Myocyte (in vitro differentiated cells): ENCODE results near the gene CBX4. TPM values are rescaled to one million over a fixed set of nuclear protein-coding genes. Genes with fewer than 3 reads are reported as not detected.

Experiments
- DNase-seq: peaks from one replicate; pipeline ENCODE4 v3.0.0-alpha.2; 2012; ENCODE audit warnings: low read depth
- total RNA-seq: library from RNA; depleted of rRNA; stranded (reverse); fragments of >200 nt; gene quantifications from 2 replicates; pipeline ENCODE4 v1.2.3, GENCODE V29; 2014

CBX4 gene
- total RNA-seq, 1 donor from 2014 or later, result 14.1 TPM

DNA sequence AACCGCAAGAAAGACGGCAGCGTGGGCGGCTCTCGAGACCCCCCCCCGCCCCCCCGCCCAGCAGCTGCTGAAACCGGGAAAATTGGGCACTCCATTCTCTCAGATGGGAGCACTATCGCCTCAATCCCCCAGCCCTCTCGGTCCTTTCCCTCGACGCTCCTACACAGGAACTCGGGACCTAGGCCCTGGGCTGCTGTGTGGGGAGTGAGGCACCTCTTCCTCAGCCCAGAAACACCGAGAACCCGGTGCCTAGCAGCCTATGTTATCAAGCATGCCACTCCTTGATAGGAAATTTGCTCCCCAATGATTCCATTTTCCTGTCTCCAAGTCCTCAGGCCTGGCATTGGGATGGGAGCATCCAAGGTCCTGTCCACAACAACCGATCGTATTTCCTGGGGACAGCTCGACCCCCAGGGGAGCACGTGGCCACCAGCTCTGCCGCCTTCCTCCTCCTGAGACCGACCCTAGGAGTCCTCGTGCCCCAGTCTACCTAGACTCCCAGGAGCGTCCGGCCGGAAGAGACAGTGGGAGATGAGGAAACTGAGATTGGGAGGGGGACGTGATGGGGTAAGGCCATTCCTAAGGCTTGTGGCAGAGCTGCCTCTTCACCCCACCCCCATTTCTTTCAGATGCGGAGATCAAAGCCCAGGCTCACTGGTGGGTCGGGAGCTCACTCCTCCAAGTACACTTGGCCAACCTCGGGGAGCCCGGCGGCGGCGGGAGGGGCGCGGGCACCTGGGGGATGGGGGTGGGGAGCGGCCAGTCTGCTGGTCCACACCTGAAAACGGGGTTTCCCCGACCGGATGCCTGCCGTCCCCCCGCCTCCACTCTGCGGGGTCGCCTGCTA, 24.9 kb downstream of the CBX4 start:
- DNase-seq, result no peak

DNA sequence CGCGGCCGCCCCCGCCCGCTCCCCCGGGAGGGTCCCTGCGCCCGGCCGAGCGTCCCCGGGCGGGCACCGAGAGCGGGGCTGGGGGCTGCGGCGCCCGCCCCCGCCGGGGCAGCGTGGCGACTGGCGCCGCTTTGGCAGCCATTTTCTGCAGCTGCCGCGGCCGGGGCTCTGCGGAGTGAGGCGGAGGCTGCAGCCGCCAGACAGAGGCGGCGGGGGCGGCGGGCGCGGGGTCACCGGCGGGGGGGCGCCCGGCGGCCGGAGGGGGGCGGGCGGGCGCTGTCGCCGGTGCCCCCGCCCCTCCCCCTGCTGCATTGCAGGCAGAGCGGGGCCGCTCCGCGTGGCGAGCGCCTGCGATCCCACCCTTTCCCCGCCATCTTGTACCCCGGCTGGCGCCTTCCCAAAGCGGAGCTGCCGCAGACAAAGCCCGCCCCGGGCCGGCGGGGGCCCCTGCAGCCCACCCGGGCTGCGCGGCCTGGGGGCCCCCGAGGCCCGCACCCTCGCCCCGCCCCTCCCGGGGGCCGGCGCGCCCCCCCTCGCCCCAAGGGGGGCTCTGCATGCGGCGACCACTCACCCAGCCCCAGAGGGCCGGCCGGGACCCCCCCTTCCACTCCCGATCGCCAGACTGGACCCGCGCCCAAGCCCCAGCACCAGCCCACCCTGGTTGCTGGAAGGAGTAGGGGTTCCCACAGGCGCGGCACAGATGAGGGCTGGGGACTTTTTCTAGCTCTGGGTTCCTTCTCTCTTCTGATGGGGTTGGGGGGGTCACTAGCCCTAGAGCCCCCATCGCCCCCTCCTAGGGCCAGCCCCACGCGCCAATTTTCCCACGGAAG, 25.7 kb downstream of the CBX4 start:
- no peak for DNase-seq

DNA sequence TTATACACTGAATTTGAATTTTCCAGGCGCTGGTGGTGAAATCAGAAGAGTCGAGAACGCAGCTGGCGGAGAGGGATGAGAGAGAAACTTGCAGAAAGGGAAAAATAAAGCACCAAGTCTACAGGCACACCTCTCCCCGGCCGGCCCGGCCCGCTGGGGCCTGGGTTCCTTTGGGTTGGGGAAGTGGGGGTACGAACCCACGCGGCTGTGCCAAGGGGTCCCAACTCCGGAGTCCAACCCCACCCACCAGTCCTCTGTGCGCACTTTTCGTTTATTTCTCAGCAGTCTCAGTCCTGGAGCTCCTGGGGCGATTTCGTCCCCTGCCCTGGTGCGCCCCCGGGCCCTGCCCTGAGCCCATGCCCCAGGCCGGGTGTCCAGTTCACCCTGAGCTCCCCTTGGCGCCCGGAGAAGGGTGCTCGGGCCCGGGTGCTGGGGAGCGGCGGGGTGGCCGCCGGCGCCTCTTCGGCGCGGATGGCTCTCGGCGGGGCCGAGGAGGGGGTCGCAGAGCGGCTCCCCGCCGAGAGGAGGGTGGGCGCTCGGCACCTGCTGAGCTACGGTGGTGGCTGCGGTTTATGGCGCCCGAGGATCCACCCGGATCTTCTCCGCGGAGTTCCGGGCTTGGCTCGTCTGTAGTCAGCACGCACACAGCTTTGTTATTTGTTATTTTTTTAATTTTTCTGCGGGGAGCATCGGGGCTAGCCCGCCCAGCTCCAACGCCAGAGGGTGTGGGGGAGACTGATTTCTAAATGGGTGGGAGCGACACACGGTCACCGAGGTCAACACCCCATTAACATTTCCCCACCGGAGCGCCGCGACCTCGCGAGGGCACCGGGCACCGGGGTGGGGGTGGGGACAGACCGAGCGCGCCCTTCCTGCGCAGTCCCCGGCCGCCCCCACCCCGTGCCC, 26.6 kb downstream of the CBX4 start:
- DNase-seq, result no peak

DNA sequence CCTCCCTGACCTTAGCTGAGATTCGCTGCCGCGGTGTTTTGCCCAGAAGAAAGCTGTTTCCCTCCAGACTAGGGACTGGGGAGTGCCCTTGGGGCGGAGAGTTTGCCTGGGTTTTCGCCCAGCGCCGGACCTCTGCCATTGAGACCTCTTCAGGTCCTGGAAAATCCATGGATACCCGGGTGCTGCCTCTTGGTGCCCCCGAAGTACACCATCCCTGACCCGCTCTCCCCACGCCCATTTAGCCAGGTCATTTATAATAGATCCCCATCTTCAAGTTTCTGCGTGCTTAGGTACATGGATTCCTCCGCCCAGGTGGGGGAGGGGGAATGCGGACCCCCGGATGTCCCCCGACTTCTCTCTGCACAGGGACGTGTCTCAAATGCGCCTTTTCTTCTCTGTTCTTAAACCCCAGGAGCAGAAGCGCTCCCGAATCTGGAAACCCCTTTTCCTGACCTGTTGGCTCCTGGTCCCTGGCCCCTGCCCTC, 27.3 kb downstream of the CBX4 start:
- no peak for DNase-seq

DNA sequence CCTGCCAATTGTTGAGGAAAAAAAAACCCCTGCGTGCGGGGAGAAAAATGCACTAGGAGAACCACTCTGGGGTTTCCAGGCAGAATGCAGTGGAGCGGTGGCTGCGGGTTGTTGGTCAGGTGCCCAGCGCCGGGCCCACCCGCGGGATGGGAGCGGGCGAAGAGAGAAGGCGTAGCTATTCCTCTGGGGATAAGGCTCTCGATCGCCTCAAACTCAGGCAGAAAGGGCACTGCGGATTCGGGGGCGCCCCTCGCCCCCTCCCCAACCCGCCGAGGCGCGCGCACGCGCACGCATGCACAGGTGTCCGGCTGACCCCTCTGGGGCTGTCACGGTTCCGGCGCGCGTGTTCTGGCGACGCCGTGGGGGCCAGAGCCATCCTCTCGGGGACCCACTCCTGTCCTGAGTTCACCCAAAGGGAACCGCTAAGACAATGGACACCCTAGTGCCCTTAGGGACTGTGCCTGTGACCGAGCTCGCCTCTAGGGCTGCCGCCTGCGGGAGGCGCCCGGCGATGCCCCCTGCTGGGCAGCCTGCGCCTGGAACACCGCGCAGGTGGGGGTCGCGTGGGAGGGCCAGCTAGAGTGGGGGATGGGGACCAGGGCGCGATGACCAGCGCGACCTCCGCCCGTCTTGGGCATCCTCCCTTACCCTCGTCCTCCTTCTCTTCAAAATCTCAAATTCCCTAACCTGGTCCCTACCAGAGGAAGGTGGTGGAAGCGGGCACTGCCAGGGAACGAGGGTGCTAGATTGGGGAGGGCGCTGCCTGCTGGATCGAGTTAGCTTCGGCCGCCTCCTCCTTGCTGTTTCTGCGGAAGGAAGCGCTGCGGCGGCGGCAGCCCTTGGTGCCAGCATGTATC, 28.0 kb downstream of the CBX4 start:
- DNase-seq, result no peak

DNA sequence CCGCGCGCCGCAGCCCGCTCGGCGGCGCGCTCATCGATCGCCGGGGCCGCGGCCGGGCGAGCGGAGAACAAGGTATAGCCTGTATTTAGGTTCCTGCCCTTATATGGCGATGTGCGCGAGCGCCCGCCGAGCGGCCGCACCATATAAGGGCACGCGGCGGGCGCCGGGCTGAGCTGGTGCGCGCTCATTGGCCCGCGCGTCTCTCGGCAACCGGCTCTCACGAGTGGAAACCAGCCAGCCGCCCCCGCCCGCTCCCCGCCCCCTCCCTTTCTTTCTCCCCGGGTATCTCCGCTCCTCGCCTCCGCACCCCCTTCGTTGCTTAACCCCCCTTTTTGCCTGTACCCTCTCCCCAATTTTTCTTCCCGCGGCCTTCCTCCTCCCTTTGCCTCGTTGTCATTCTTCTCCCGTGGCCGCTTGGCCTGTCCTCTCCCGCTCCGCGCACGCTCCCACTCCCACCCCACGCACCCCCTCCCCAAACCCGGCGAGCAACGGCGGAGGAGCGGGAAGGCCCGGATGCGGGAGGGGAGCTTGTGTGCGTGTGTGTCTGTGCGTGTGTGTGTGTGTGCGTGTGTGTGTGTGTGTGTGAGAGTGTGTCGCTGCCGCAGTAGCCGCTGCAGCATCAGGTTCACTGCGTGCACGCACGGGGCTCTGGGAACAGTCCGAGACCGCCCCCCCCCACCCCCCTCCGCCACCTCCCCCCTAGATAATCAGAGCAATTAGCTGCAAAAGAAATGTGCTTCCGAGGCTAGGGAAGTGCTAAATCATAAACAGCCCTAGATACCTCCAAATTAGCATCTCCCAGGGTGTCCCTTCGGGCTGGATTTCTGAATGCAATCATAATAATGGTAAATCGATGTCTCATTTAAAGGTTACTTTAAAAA, 28.9 kb downstream of the CBX4 start:
- peak; percentile 66 for DNase-seq

DNA sequence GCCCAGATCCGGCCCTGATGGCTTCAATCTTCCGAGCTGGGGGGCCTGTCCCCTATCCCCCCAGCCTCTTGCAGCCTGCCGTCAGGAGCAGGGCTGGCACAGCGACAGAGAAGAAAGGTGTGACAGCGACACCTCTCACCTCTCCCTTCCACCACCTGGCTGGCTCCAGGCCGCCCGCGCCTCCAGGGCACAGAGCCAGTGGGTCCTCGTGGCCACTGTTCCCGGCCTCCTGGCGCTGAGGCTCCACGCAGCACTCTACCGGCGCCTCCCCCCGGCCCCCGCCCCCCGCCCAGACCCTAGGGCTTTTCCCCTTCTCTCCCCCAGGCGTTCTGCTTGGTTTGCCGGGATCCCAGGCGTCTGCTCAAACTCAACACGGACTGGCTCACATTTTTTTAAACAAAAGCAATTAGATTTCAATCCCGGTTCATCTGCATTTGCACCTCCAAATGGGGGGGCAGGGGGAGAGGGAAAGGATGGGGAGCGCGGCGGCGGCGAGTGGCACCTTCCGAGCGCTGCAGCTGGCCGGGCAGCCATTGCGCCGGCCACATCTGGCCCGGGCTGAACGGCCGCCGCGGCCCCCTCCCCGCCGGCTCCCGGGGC, 29.6 kb downstream of the CBX4 start:
- DNase-seq, result no peak

DNA sequence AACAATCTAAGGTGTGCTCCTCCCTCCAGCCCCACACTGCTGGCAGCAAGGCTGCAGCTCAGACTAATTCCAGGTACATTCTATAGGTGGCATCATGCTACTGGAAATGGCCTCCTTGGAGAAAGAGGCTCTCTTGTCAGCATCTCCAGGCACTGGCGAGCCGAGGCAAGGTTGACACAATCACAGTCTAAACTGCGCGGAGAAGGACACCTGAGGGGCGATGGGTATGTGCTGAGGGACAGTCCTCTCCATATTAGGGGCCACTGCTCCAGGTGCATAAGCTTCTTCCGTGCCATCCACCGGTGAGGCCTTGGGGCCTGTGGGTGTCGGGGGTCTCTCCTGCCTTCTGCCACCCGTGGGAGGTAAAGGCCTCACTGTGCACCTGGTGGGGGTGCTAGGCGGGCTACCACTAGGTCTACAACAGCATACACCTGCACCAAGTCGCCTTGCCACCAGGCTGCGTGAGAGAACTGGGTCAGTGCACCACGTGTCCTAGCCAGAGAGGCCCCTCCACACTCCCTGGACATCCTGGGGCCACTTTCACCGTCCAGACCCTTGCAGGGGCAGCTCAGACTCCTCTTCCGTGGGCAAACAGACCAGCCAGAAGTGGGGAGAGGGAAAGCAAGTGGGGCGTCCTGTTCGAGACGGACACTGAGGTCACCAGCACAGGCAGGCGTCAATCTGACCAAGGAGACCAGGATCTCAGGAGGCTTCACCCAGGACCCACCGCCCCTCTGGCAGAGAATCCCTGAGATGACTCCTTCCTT, 30.3 kb downstream of the CBX4 start:
- no peak for DNase-seq

DNA sequence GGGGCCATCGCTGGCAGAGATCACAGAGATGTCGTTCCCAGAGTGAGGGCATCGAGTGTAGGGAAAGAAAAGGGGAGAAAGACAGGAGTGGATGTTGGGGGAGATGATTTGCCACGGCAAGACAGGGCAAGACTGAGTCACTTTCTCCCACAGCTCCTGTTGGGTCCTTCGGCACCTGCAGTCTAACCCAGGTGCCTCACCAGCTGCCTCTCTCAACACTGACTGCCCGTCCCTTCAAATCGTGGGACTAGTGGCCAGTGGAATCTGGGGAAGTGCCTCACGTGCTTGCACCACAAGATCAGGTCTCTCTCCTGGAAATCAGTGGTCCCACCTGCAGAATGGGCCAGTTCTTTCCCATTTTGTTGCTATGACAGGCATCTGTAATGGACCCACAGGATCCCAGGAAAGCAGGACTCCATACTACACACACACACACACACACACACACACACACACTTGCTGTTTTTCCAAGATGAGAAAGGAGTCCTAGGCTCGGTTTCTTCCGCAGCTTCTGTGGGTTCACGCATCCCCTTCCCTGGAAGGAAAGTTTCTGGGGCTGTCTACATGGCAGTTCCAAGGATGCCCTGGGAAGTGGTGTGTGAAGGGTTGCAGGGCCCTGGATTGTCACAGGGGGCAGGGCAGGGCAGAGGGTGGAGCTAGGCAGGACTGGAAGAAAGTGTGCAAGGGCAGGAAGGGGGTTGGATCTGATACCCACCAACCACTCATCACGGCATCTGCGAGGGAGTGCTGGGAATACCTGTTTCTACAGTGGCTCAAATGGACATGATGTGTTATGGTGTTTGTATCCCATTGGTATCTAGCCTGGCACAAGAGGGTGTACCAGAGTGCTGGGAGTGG, 32.1 kb downstream of the CBX4 start:
- DNase-seq, result no peak

DNA sequence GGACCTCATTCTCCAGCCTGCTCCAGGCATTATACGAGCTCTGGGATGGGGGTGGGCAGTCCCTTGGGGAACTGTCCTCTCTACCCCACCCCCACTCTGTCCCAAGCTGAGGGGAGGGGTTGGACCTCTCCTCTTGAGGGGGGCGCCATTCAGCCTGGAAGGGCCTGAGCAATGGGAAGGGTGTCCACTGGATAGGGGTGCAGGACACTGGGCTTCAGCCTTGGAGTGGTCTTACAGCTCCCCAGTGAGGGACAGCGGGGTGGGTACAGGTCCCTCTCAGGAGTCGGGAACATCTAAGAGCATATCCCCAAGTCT, 32.8 kb downstream of the CBX4 start:
- no peak for DNase-seq

DNA sequence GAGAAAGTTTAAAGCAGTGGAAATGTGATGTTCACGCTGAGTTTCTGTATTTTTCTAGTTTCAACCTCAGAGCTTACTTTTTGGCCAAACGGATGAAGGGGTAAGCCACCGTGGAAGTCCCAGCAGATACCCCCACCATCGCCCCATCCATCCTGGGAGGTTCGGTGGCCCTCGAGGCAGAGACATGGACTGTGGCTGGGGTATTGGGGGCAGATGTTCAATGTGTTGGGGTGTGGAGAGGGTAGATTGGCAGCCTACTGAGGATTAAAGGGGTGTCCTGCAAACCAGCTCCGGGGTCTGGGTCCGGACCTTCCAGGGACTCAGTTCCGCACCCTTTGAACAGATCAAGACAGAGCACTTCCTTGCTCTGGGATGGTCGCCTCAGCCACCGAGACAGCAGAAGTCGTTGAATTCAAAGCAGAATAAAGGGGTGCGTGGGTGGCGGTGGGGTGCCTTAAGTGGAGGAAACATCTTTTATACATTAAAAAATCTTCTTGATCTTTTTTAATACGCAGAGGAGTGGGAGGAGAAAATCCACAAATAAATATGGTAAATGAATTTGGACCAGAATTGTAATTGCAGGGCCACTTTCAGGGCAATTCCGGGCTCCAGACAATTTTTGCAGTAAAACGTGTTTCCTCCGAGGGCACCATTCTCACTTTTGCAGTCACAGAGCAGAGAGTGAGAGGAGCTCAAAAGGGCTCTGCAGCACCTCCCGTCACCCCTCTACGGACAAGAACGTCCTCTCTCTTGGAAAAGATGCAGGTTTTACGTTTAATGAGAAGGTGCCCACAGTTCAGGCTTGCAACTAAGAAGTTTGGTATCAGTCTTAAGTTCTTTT, 34.2 kb downstream of the CBX4 start:
- no peak for DNase-seq

DNA sequence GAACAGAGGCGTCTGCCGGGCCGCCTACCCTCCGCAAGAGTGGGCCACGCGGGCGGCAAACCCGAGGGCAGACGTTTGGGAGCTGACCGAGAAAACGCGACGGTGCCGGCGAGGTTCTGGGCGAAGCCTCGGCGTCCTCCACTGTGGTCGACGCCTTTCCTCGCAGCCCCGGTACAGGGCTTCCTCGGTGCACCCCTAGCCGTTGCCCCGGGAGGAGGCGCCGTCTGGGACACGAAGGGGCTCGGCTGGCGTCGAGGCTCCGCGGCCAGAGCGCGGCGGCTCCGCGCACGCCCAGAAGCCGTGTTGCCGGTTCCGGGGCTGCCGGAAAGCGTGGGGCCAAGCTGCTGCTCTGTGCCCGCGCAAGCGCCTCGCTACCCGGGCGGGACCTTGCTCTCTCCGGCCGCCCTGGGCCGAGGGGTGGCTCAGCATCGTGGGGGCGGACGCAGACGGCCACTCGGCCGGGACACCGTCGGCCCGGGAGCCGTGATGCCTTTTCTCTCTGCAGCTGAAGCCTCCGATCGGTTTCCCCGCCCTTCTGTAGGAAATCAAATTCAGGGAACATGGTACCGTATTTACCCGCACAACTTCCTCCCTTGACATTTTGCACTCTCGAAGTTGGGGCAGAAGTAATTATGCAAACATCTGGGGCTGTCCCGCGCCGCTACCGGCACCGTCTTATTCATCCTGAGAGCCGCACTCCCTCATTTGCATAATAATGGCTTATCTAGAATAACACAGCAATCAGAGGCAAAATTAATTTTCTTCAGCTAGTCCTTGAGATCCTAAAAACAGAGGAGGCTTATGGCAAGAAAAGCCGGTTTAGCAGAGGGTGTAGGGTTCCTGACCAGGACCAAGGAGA, 35.0 kb downstream of the CBX4 start:
- no peak for DNase-seq

DNA sequence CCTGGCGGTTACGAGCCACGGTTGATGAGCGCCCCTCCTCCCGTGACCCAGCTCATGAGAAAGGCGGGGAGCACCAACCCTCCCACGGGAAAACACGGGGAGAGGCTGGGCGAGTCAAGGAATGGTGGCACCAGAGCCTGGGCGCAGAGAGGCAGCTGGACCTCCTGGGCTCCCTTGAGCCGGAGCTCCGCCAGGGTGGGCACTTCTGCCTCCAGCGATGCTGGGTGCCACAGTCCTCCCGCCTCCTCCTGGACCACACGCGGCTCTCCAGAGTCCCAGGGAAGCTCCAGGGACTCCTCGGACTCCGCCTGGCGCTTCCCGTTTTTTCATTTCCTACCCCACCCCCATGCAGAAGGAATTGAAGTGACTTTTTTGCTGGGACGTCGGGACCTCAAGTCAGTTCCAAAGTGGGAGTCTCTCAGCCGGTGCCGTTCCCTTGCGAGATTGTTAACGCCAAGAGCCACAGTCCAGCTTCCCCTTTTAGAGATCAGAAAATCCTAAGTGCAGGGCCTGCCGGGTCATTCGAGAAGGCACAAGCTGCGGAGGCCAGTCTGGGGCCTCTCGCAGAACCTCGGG, 35.7 kb downstream of the CBX4 start:
- DNase-seq, result no peak

DNA sequence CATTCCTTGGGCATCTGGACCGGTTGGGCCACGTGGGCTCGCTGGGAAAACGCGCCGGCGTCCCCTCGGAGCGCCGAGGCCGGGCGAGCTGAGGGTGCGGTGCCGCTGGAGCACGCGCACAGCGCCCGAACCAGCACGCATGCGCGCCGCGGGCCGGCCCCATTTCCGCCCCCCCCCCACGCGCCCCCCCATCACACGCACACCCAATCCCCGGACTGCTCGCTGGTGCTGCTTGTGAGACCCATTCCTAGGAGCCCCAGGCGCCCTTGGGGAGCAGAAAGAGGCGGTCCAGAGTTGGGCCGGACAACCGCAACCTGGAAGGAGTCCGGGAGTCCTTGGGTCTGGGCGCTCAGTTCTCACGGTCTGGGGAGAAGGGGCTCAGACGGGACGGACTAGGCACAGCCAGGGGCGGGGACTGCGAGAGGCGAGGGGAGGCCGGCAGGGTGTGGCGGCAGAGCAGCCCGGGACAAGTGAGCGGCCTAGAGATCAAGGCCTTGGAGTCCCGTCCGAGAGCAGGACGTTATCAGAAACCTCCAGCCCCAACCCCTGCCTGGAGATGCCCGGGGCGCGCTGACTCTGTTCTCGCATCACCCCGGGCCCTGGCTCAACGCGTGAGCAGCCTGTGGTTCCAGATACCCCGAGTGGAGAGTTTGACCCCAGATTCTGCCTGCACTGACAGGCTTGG, 36.4 kb downstream of the CBX4 start:
- DNase-seq, result no peak
